Umbilical cord (tissue), 2 donors: ENCODE data around the gene ITPK1. TPM values are rescaled to one million over a fixed set of nuclear protein-coding genes. Genes with fewer than 3 reads are reported as not detected.
"Not testable (repeated sequence)": the region's sequence is repeated elsewhere in the genome, so short reads cannot be mapped to it uniquely, and the experiment has no call there.

Experiments
- DNase-seq: peaks from one replicate; pipeline ENCODE4 v3.0.0-alpha.2; 2015; ENCODE audit warnings: low spot score
- total RNA-seq: library from RNA; depleted of rRNA; stranded (reverse); fragments of >200 nt; gene quantifications from one replicate; pipeline ENCODE4 v1.2.3, GENCODE V29; 2014; ENCODE audit warnings: low replicate concordance; ENCODE audit not compliant: insufficient read depth

ITPK1 gene
- total RNA-seq, 1 donor from 2014 or later: 14.7 TPM

GRCh38 chr14:93131257-93131820, 15.6 kb upstream of the ITPK1 start:
- not testable (repeated sequence) for DNase-seq

- DNase-seq: peak; percentile 25
Observed at GRCh38 chr14:93128725-93129459, 13.2 kb upstream of the ITPK1 start.

- no peak for DNase-seq
Observed at GRCh38 chr14:93126111-93126510, 10.4 kb upstream of the ITPK1 start.

GRCh38 chr14:93122826-93123225, 7.1 kb upstream of the ITPK1 start:
- DNase-seq: no peak

GRCh38 chr14:93121030-93121834, 5.5 kb upstream of the ITPK1 start:
- DNase-seq: no peak

GRCh38 chr14:93120517-93120916, 4.8 kb upstream of the ITPK1 start:
- DNase-seq: no peak

GRCh38 chr14:93116676-93117200, 1.0 kb upstream of the ITPK1 start:
- no peak for DNase-seq

- DNase-seq: peak; percentile 92
Observed at GRCh38 chr14:93115069-93115820, 480 bp downstream of the ITPK1 start.

GRCh38 chr14:93114713-93115068, 1.0 kb downstream of the ITPK1 start:
- no peak for DNase-seq

- no peak for DNase-seq
Observed at GRCh38 chr14:93114068-93114710, 1.5 kb downstream of the ITPK1 start.

GRCh38 chr14:93113678-93114067, 2.1 kb downstream of the ITPK1 start:
- DNase-seq: no peak

- DNase-seq: peak; percentile 82
Observed at GRCh38 chr14:93112891-93113677, 2.6 kb downstream of the ITPK1 start.

- DNase-seq: not testable (repeated sequence)
Observed at GRCh38 chr14:93111541-93111940, 4.2 kb downstream of the ITPK1 start.

- DNase-seq: no peak
Observed at GRCh38 chr14:93110856-93111419, 4.8 kb downstream of the ITPK1 start.

- no peak for DNase-seq
Observed at GRCh38 chr14:93109572-93110481, 5.9 kb downstream of the ITPK1 start.

GRCh38 chr14:93108105-93108504, 7.6 kb downstream of the ITPK1 start:
- DNase-seq: no peak

GRCh38 chr14:93107453-93107852, 8.3 kb downstream of the ITPK1 start:
- DNase-seq: no peak

- DNase-seq: no peak
Observed at GRCh38 chr14:93106541-93107156, 9.1 kb downstream of the ITPK1 start.
